GM18511 (cell line): ENCODE measurements around the gene KRT7.

Experiments
- ATAC-seq: cut with Tn5 transposase; IDR thresholded peaks from one replicate; pipeline ENCODE4 v1.9.1; 2021; ENCODE audit warnings: mild to moderate bottlenecking, moderate library complexity; ENCODE audit not compliant: unreplicated experiment

The KRT7 gene

GRCh38 chr12:52296572-52297215 lies 63.7 kb downstream of the KRT7 start:
- ATAC-seq: no peak
